NB4 (cell line): ENCODE data around the gene KIF5C.
A peak's percentile ranks its signal among the peaks of the same experiment; 100 is the strongest.

Experiments used
- DNase-seq: peaks from one replicate; pipeline ENCODE4 v3.0.0; 2010; ENCODE audit warnings: low read depth
- H3K4me3 ChIP-seq: one replicate; pipeline ENCODE4 v1.5.1; 2011; ENCODE audit warnings: mild to moderate bottlenecking, low read depth, low read length, moderate library complexity
- MYC ChIP-seq: IDR thresholded peaks from 2 replicates; pipeline ENCODE4 v1.6.1; 2011; ENCODE audit warnings: low read depth, low read length
- POLR2A ChIP-seq: IDR thresholded peaks from 2 replicates; pipeline ENCODE4 v1.6.1; 2011; ENCODE audit warnings: mild to moderate bottlenecking; ENCODE audit not compliant: insufficient read length; ENCODE audit errors: extremely low read depth
- TF ChIP-seq, protein P1 (sequence below): IDR thresholded peaks from one replicate; pipeline ENCODE4 v1.5.1; 2012; ENCODE audit warnings: low read depth, low read length
- TF ChIP-seq, protein P2 (sequence below): IDR thresholded peaks from 2 replicates; pipeline ENCODE4 v1.6.1; 2011; ENCODE audit warnings: low read depth, low read length

The KIF5C gene

GRCh38 chr2:148966438-148966758, 91.4 kb downstream of the KIF5C start:
- TF ChIP-seq, protein P1, sequence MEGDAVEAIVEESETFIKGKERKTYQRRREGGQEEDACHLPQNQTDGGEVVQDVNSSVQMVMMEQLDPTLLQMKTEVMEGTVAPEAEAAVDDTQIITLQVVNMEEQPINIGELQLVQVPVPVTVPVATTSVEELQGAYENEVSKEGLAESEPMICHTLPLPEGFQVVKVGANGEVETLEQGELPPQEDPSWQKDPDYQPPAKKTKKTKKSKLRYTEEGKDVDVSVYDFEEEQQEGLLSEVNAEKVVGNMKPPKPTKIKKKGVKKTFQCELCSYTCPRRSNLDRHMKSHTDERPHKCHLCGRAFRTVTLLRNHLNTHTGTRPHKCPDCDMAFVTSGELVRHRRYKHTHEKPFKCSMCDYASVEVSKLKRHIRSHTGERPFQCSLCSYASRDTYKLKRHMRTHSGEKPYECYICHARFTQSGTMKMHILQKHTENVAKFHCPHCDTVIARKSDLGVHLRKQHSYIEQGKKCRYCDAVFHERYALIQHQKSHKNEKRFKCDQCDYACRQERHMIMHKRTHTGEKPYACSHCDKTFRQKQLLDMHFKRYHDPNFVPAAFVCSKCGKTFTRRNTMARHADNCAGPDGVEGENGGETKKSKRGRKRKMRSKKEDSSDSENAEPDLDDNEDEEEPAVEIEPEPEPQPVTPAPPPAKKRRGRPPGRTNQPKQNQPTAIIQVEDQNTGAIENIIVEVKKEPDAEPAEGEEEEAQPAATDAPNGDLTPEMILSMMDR: no peak
- TF ChIP-seq MYC (no peak), POLR2A (no peak)
- TF ChIP-seq, protein P2, sequence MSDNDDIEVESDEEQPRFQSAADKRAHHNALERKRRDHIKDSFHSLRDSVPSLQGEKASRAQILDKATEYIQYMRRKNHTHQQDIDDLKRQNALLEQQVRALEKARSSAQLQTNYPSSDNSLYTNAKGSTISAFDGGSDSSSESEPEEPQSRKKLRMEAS: no peak
- H3K4me3 ChIP-seq: no peak overlapping the region
- DNase-seq: no peak

GRCh38 chr2:148967056-148967455, 92.0 kb downstream of the KIF5C start:
- no peak overlapping the region for H3K4me3 ChIP-seq
- TF ChIP-seq, protein P2: no peak
- TF ChIP-seq, protein P1: no peak
- TF ChIP-seq MYC (no peak), POLR2A (no peak)
- DNase-seq: no peak

GRCh38 chr2:148967578-148967977, 92.6 kb downstream of the KIF5C start:
- H3K4me3 ChIP-seq: no peak overlapping the region
- DNase-seq: peak; percentile 40
- TF ChIP-seq, protein P1: no peak
- TF ChIP-seq MYC: no peak
- TF ChIP-seq, protein P2: no peak

GRCh38 chr2:148968301-148968700, 93.3 kb downstream of the KIF5C start:
- no peak overlapping the region for H3K4me3 ChIP-seq
- TF ChIP-seq, protein P2: no peak
- TF ChIP-seq MYC (no peak), POLR2A (no peak)
- TF ChIP-seq, protein P1: no peak

GRCh38 chr2:148968776-148969319, 93.8 kb downstream of the KIF5C start:
- no peak for DNase-seq
- no peak overlapping the region for H3K4me3 ChIP-seq
- TF ChIP-seq, protein P1: no peak
- no peak for TF ChIP-seq MYC
- TF ChIP-seq, protein P2: no peak
- no peak for TF ChIP-seq POLR2A

More at GRCh38 chr2:148968301-148968700, 93.3 kb downstream of the KIF5C start:
- DNase-seq: no peak

- H3K4me3 ChIP-seq: no peak overlapping the region
- no peak for DNase-seq
- TF ChIP-seq, protein P1: no peak
- no peak for TF ChIP-seq POLR2A
- TF ChIP-seq MYC: no peak
- TF ChIP-seq, protein P2: no peak
Observed at GRCh38 chr2:148969659-148970061, 94.6 kb downstream of the KIF5C start.
